ENCODE results near the gene SLC46A3.
"Not testable (repeated sequence)": the region's sequence is repeated elsewhere in the genome, so short reads cannot be mapped to it uniquely, and the experiment has no call there.

SLC46A3 gene

DNA sequence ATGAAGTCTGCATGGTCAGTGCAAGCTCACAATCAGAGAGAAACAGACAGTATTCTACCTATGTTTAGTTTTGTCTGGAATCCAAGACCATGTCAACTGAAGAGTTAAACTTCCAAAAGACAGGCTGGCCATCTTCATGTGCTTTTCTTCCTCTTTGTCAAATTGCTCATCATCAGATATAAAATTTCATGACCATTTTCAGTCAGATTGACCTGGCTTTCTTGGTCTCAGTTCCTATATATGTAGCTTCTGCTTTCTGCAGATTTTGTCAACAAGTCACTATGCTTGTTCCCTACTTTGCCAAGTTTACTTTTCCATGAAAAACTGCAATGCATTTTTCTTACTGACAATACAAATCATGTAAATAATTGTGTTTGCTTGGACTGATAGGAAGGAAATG is 13.9 kb downstream of the SLC46A3 start:
- no peak for TF ChIP-seq CTCF (IDR thresholded peaks at IDR 0.05; ENCODE audit: borderline replicate concordance, insufficient read depth, low read depth, low read length)
- H3K4me3 ChIP-seq (ENCODE audit: low read depth, low read length), result no peak overlapping the region

GRCh38 chr13:28704282-28704681 is 14.5 kb downstream of the SLC46A3 start:
- TF ChIP-seq CTCF (IDR thresholded peaks at IDR 0.05; ENCODE audit: borderline replicate concordance, insufficient read depth, low read depth, low read length), result no peak
- no peak overlapping the region for H3K4me3 ChIP-seq (ENCODE audit: low read depth, low read length)

GRCh38 chr13:28699246-28699645 is 19.5 kb downstream of the SLC46A3 start:
- TF ChIP-seq CTCF (IDR thresholded peaks at IDR 0.05; ENCODE audit: borderline replicate concordance, insufficient read depth, low read depth, low read length), result no peak
- no peak overlapping the region for H3K4me3 ChIP-seq (ENCODE audit: low read depth, low read length)

GRCh38 chr13:28697441-28697840 is 21.3 kb downstream of the SLC46A3 start:
- no peak overlapping the region for H3K4me3 ChIP-seq (ENCODE audit: low read depth, low read length)
- TF ChIP-seq CTCF (IDR thresholded peaks at IDR 0.05; ENCODE audit: borderline replicate concordance, insufficient read depth, low read depth, low read length), result no peak

DNA sequence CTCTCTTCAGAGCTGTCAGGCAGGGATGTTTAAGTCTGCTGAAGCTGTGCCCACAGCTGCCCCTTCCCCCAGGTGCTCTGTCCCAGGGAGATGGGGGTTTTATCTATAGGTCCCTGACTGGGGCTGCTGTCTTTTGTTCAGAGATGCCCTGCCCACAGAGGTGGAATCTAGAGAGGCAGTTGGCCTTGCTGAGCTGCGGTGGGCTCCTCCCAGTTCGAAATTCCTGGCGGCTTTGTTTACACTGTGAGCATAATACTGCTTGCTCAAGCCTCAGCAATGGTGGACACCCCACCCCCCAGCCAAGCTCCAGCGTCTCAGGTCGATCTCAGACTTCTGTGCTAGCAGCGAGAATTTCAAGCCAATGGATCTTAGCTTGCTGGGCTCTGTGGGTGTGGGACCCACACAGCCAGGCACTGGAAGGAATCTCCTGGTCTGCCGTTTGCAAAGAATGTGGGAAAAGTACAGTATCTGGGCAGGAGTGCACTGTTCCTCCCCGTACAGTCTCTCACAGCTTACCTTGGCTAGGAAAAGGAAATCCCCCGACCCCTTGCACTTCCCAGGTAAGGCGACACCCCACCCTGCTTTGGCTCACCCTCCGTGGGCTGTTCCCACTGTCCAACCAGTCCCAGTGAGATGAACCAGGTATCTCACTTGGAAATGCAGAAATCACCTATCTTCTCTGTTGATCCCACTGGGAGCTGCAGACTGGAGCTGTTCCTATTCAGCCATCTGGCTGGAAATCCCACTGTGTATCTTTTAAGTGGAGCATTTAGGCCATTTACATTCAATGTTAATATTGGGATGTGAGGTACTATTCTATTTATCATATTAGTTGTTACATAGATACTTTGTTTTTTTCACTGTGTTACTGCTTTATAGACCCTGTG is 24.9 kb downstream of the SLC46A3 start:
- not testable (repeated sequence) for H3K4me3 ChIP-seq (ENCODE audit: low read depth, low read length)

DNA sequence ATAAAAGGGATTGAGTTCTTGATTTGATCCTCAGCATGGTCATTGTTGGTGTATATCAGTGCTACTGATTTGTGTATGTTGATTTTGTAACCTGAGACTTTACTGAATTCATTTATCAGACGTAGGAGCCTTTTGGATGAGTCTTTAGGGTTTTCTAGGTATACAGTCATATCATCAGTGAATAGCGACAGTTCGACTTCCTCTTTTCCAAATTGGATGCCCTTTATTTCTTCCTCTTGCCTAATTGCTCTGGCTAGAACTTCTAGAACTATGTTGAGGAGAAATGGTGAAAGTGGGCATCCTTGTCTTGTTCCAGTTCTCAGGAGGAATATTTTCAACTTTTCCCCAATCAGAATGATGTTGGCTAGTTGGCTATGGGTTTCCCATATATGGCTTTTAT is 32.9 kb downstream of the SLC46A3 start:
- H3K4me3 ChIP-seq (ENCODE audit: low read depth, low read length), result no peak overlapping the region
- no peak for TF ChIP-seq CTCF (IDR thresholded peaks at IDR 0.05; ENCODE audit: borderline replicate concordance, insufficient read depth, low read depth, low read length)

- no peak for TF ChIP-seq CTCF (IDR thresholded peaks at IDR 0.05; ENCODE audit: borderline replicate concordance, insufficient read depth, low read depth, low read length)
- no peak overlapping the region for H3K4me3 ChIP-seq (ENCODE audit: low read depth, low read length)
Measured at GRCh38 chr13:28685114-28685513, 33.7 kb downstream of the SLC46A3 start.
